CD4-positive, alpha-beta T cell (primary cell): ENCODE measurements around the gene COL28A1. TPM values are rescaled to one million over a fixed set of nuclear protein-coding genes. Genes with fewer than 3 reads are reported as not detected.

Experiments used
- ATAC-seq: fragments of 200-7000 bp; cut with Tn5 transposase; one replicate; pipeline ENCODE4 v1.10.0; 2022; ENCODE audit warnings: mild to moderate bottlenecking; ENCODE audit not compliant: poor library complexity
- CTCF ChIA-PET: fragments of 350-600 bp; sonication (Branson Sonifier 250); formaldehyde crosslinking; loops from one replicate; lab custom pipeline; 2021; ENCODE audit warnings: antibody characterized with exemption, inconsistent platforms; lab: Charles Lee
- POLR2A ChIA-PET: fragments of 350-600 bp; sonication (Branson Sonifier 250); formaldehyde crosslinking; loops from one replicate; lab custom pipeline; 2021; ENCODE audit warnings: antibody characterized with exemption, inconsistent platforms; lab: Charles Lee
- DNase-seq, 14 experiments: peaks; one replicate each; pipeline ENCODE4 v3.0.0-alpha.2; 2013 to 2020; ENCODE audit warnings: mixed read lengths in 2 of 14
- H3K27ac ChIP-seq, 2 donors: one replicate each; pipeline versions ENCODE4 v1.5.1 to v1.7.0; 2013; ENCODE audit warnings: low read length in 2 of 2, low read depth in 1 of 2, mild to moderate bottlenecking in 1 of 2
- H3K27me3 ChIP-seq, 2 experiments: 1 replicate in 1 of 2; 2 replicates in 1 of 2; pipeline versions ENCODE4 v1.6.1 to v1.7.0; 2013; ENCODE audit warnings: low read length in 2 of 2, control low read depth in 1 of 2, mild to moderate bottlenecking in 1 of 2, moderate library complexity in 1 of 2; ENCODE audit not compliant: insufficient read depth in 2 of 2, control insufficient read depth in 1 of 2
- H3K36me3 ChIP-seq: one replicate; pipeline ENCODE4 v1.6.1; 2013; ENCODE audit warnings: low read length, control low read depth; ENCODE audit not compliant: insufficient read depth
- H3K4me1 ChIP-seq: one replicate; pipeline ENCODE4 v1.6.1; 2013; ENCODE audit warnings: low read length, control low read depth; ENCODE audit not compliant: insufficient read depth
- H3K4me3 ChIP-seq: one replicate; pipeline ENCODE4 v1.5.1; 2013; ENCODE audit warnings: mild to moderate bottlenecking, low read length, moderate library complexity
- H3K9me3 ChIP-seq, 2 experiments: 1 replicate in 1 of 2; 2 replicates in 1 of 2; pipeline versions ENCODE4 v1.6.1 to v1.7.0; 2013; ENCODE audit warnings: low read length in 2 of 2, mild to moderate bottlenecking in 2 of 2, control low read depth in 1 of 2, moderate library complexity in 1 of 2; ENCODE audit not compliant: control insufficient read depth in 1 of 2, insufficient read depth in 1 of 2
- H3K27ac Mint-ChIP-seq: one replicate; pipeline ENCODE4 v1.8.0; 2020; ENCODE audit warnings: mixed read lengths
- H3K27me3 Mint-ChIP-seq: one replicate; pipeline ENCODE4 v1.8.0; 2021; ENCODE audit warnings: mixed read lengths
- H3K36me3 Mint-ChIP-seq: one replicate; pipeline ENCODE4 v1.8.0; 2021; ENCODE audit warnings: low read depth, mixed read lengths
- H3K4me1 Mint-ChIP-seq: one replicate; pipeline ENCODE4 v1.8.0; 2021; ENCODE audit warnings: low read depth, mixed read lengths
- H3K4me3 Mint-ChIP-seq: one replicate; pipeline ENCODE4 v1.8.0; 2020; ENCODE audit warnings: mild to moderate bottlenecking, mixed read lengths
- H3K9me3 Mint-ChIP-seq: one replicate; pipeline ENCODE4 v1.8.0; 2020; ENCODE audit warnings: mixed read lengths
- CTCF ChIP-seq: fragments of 200-600 bp; IDR thresholded peaks from one replicate; pipeline ENCODE4 v1.8.0; 2022; ENCODE audit warnings: antibody characterized with exemption, mild to moderate bottlenecking
- intact Hi-C, 2 experiments: fragments of 100-400 bp; cut with DNase I in 1 of 2; cut with micrococcal nuclease in 1 of 2; formaldehyde crosslinking; loops; one replicate each; pipeline versions ENCODE4 v1.15.1 to v1.9.0; 2023 to 2025; cut with DNase I, micrococcal nuclease
- total RNA-seq, 174 experiments: library from RNA in 2 of 174; stranded (reverse) in 2 of 174; gene quantifications; one replicate each; pipeline ENCODE4 v1.2.3 and lab custom pipeline; 2021 to 2026

COL28A1 gene
- total RNA-seq, 2 experiments from 2014 or later = 0.22 TPM; not detected in 1

- Histone ChIP-seq H3K9me3 (no peaks in the 10 kb centered on the region), H3K36me3 (no peaks in the 10 kb centered on the region), H3K4me1 (no peaks in the 10 kb centered on the region), H3K4me3 (no peak overlapping the region), H3K27ac (no peak overlapping the region), H3K27me3 (no peaks in the 10 kb centered on the region)
- intact Hi-C loops = no loop called here
- H3K4me1 Mint-ChIP-seq = no peaks in the 10 kb centered on the region
- no peak for TF ChIP-seq CTCF
- H3K9me3 Mint-ChIP-seq = no peaks in the 10 kb centered on the region
- no peak overlapping the region for H3K4me3 Mint-ChIP-seq
- DNase-seq (no peak), ATAC-seq (no peak)
- H3K27me3 Mint-ChIP-seq = no peaks in the 10 kb centered on the region
- H3K36me3 Mint-ChIP-seq = no peaks in the 10 kb centered on the region
- ChIA-PET CTCF (no interaction called here), POLR2A (no interaction called here)
- H3K27ac Mint-ChIP-seq = no peak overlapping the region
Observed at GRCh38 chr7:7317850-7318249, 217.8 kb downstream of the COL28A1 start.

DNA sequence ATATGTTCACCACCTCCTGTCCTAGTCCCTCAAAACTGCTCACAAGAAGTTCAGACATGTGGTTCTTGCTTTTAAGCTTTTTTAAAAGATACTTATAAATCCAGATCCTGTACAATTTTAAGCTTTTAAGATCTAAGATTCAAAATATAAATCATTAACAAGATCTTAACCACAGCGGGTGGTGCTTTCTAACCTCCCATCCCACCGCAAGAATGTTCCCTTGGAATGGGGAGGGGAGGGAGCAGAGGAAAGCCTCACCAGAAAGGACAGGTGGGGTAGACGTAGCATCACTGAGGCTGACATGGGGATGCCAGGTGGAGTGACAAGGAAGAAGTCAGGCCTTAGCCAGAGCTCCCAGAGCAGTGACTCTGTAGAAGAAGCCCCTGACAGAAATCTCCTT, 219.8 kb downstream of the COL28A1 start:
- Mint-ChIP-seq H3K4me1 (no peaks in the 10 kb centered on the region), H3K27me3 (no peaks in the 10 kb centered on the region), H3K9me3 (no peaks in the 10 kb centered on the region), H3K4me3 (no peak overlapping the region), H3K27ac (no peak overlapping the region), H3K36me3 (no peaks in the 10 kb centered on the region)
- no peaks in the 10 kb centered on the region for H3K36me3 ChIP-seq
- no peak for TF ChIP-seq CTCF
- no peak overlapping the region for H3K27ac ChIP-seq
- no peaks in the 10 kb centered on the region for H3K4me1 ChIP-seq
- intact Hi-C loops = no loop called here
- CTCF ChIA-PET = no interaction called here
- POLR2A ChIA-PET = no interaction called here
- no peak overlapping the region for H3K4me3 ChIP-seq
- no peaks in the 10 kb centered on the region for H3K9me3 ChIP-seq
- no peaks in the 10 kb centered on the region for H3K27me3 ChIP-seq
- DNase-seq (no peak), ATAC-seq (no peak)

- Mint-ChIP-seq H3K4me3 (no peak overlapping the region), H3K27ac (no peak overlapping the region), H3K36me3 (no peaks in the 10 kb centered on the region), H3K9me3 (no peaks in the 10 kb centered on the region), H3K27me3 (no peaks in the 10 kb centered on the region), H3K4me1 (no peaks in the 10 kb centered on the region)
- Histone ChIP-seq H3K36me3 (no peaks in the 10 kb centered on the region), H3K4me1 (no peaks in the 10 kb centered on the region), H3K4me3 (no peak overlapping the region), H3K9me3 (no peaks in the 10 kb centered on the region), H3K27ac (no peak overlapping the region), H3K27me3 (no peaks in the 10 kb centered on the region)
- DNase-seq = no peak
- CTCF ChIA-PET = no interaction called here
- no peak for ATAC-seq
- TF ChIP-seq CTCF = no peak
- intact Hi-C loops = no loop called here
- POLR2A ChIA-PET = no interaction called here
Observed at GRCh38 chr7:7312323-7312722, 223.3 kb downstream of the COL28A1 start.
